ENCODE results near the gene MED17.
"Not testable (repeated sequence)": the region's sequence is repeated elsewhere in the genome, so short reads cannot be mapped to it uniquely, and the experiment has no call there.

Gene MED17

DNA sequence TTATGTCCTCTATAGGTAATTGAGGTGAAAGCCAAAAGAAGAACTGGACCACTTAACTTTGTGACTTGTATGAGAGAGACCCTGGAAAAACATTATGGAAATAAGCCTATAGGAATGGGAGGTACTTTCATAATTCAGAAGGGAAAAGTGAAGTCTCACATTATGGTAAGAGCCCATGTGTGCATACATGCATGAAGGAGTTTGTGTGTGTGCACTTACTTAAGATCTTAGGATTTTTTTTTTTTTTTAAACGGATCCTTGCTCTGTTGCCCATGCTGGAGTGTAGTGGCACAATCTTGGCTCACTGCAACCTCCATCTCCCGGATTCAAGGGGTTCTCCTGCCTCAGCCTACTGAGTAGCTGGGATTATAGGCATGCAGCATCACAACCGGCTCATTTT is 26.8 kb upstream of the MED17 start:
- Histone ChIP-seq H3K27ac (ENCODE audit: poor library complexity, severe bottlenecking) (no peak overlapping the region), H3K27me3 (ENCODE audit: insufficient read depth, poor library complexity, severe bottlenecking) (no peaks in the 10 kb centered on the region), H3K4me1 (ENCODE audit: insufficient read depth, poor library complexity, severe bottlenecking) (no peaks in the 10 kb centered on the region), H3K36me3 (ENCODE audit: low read depth) (0 out of 2 replicates have a peak, but pooled peaks cover 14% of the 10 kb centered on the region), H3K4me3 (ENCODE audit: severe bottlenecking) (no peak overlapping the region), H3K9me3 (ENCODE audit: severe bottlenecking) (no peaks in the 10 kb centered on the region)
- DNase-seq (ENCODE audit: low spot score) (no peak), ATAC-seq (ENCODE audit: low read depth) (no peak)
- TF ChIP-seq, protein P1, sequence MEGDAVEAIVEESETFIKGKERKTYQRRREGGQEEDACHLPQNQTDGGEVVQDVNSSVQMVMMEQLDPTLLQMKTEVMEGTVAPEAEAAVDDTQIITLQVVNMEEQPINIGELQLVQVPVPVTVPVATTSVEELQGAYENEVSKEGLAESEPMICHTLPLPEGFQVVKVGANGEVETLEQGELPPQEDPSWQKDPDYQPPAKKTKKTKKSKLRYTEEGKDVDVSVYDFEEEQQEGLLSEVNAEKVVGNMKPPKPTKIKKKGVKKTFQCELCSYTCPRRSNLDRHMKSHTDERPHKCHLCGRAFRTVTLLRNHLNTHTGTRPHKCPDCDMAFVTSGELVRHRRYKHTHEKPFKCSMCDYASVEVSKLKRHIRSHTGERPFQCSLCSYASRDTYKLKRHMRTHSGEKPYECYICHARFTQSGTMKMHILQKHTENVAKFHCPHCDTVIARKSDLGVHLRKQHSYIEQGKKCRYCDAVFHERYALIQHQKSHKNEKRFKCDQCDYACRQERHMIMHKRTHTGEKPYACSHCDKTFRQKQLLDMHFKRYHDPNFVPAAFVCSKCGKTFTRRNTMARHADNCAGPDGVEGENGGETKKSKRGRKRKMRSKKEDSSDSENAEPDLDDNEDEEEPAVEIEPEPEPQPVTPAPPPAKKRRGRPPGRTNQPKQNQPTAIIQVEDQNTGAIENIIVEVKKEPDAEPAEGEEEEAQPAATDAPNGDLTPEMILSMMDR (IDR thresholded peaks at IDR 0.05; ENCODE audit: poor library complexity, severe bottlenecking), result no peak

DNA sequence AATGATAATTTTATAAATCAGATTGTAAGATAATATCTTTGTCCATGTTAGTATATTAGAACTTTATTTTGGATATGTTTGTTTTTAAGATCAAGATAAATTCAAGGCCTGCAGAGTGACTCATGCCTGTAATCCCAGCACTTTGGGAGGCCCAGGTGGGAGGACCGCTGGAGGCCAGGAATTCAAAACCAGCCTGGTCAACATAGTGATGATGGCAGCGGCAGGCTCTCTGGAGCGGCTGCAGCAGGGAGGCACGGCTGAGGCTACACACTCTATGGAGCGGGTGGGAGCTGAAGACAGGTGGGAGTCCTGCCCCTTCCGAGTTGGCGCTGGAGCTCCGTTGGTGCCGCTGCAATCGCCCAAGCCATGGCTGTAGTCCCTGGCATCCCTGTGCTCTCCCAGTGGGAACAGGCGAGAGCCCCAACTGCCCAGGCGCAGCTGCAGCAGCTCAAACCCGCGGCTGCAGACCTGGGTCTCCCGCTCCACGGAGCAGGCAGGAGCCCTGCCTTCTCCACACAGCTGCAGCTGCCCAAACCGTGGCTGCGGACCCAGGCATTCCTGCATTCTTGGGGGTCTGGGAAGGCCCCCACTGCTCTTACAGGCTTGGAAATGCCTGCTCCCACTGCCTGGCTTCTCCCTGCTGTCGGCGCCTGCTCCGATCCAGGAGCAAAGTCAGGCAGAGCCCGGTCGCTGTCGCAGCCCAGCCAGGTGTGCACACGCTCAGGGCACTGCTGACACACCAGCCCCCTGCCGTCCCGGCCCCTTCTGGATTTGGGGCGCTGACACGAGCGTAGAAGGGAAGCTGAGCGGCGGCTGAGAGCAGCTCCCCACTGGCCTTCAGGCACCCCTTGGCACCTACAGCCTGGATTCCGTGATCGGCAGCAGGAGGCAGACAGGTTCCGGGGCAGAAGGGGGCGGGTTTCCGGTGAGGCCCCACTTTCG is 25.9 kb upstream of the MED17 start:
- Histone ChIP-seq H3K27ac (ENCODE audit: poor library complexity, severe bottlenecking) (no peak overlapping the region), H3K4me1 (ENCODE audit: insufficient read depth, poor library complexity, severe bottlenecking) (no peaks in the 10 kb centered on the region), H3K36me3 (ENCODE audit: low read depth) (0 out of 2 replicates have a peak, but pooled peaks cover 14% of the 10 kb centered on the region), H3K27me3 (ENCODE audit: insufficient read depth, poor library complexity, severe bottlenecking) (no peaks in the 10 kb centered on the region), H3K4me3 (ENCODE audit: severe bottlenecking) (no peak overlapping the region), H3K9me3 (ENCODE audit: severe bottlenecking) (no peaks in the 10 kb centered on the region)
- TF ChIP-seq, protein P1 (IDR thresholded peaks at IDR 0.05; ENCODE audit: poor library complexity, severe bottlenecking), result no peak
- no peak for ATAC-seq (ENCODE audit: low read depth)
- DNase-seq (ENCODE audit: low spot score), result no peak

DNA sequence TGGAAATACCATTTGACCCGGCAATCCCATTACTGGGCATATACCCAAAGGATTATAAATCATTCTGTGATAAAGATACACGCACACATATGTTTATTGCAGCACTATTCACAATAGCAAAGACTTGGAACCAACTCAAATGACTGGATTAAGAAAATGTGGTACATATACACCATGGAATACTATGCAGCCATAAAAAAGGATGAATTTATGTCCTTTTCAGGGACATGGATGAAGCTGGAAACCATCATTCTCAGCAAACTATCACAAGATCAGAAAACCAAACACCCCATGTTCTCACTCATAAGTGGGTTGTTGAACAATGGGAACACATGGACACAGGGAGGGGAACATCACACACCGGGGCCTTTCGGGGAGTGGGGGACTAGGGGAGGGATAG is 25.0 kb upstream of the MED17 start:
- H3K4me3 ChIP-seq (ENCODE audit: severe bottlenecking); H3K27me3 ChIP-seq (ENCODE audit: insufficient read depth, poor library complexity, severe bottlenecking); H3K27ac ChIP-seq (ENCODE audit: poor library complexity, severe bottlenecking); ATAC-seq (ENCODE audit: low read depth); H3K4me1 ChIP-seq (ENCODE audit: insufficient read depth, poor library complexity, severe bottlenecking); DNase-seq (ENCODE audit: low spot score); H3K9me3 ChIP-seq (ENCODE audit: severe bottlenecking): not testable (repeated sequence)
- H3K36me3 ChIP-seq (ENCODE audit: low read depth), result 0 out of 2 replicates have a peak, but pooled peaks cover 14% of the 10 kb centered on the region

DNA sequence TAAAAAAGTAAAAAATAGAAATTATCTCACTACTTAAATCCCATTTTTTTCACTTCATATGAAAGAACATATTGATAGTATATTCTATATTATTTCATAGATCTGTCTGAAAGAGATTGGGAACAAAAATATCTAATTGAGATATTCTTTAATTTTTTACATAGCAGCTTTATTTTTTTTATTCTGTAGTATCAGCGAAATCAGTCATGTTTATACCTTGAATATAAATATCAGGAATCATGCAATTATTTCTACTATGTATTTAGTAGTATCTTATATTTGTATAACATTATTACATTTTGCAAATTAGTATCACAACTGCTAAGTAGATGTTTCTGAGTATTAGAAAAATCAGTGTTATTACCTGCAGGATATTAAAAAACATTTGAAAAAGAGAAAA is 22.2 kb upstream of the MED17 start:
- no peak for ATAC-seq (ENCODE audit: low read depth)
- DNase-seq (ENCODE audit: low spot score), result no peak
- Histone ChIP-seq H3K9me3 (ENCODE audit: severe bottlenecking) (no peaks in the 10 kb centered on the region), H3K27ac (ENCODE audit: poor library complexity, severe bottlenecking) (no peak overlapping the region), H3K36me3 (ENCODE audit: low read depth) (0 out of 2 replicates have a peak, but pooled peaks cover 10% of the 10 kb centered on the region), H3K4me1 (ENCODE audit: insufficient read depth, poor library complexity, severe bottlenecking) (no peaks in the 10 kb centered on the region), H3K4me3 (ENCODE audit: severe bottlenecking) (no peak overlapping the region), H3K27me3 (ENCODE audit: insufficient read depth, poor library complexity, severe bottlenecking) (no peaks in the 10 kb centered on the region)
- TF ChIP-seq, protein P1 (IDR thresholded peaks at IDR 0.05; ENCODE audit: poor library complexity, severe bottlenecking), result no peak

DNA sequence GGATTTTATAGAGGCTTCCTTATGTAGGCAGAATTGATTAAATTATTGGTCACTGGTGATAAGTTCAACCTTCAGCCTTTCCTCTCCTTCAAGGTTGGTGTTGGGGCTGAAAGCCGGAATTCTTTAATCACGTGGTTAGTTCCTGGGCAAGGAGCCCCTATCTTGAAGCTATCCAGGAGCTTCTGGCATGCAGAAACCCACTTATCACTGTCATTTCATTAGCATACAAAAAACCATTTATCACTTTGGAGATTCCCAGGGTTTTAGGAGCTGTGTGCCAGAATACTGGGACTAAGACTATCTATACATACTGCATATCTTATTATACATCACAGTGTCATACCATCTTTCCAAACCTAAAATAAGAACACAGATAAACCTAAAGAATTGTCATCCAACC is 18.5 kb upstream of the MED17 start:
- ATAC-seq (ENCODE audit: low read depth), result no peak

More for the DNA sequence above, 18.5 kb upstream of the MED17 start:
- H3K27ac ChIP-seq (ENCODE audit: poor library complexity, severe bottlenecking), result no peak overlapping the region
- H3K4me1 ChIP-seq (ENCODE audit: insufficient read depth, poor library complexity, severe bottlenecking), result no peaks in the 10 kb centered on the region
- no peak for DNase-seq (ENCODE audit: low spot score)
- no peak overlapping the region for H3K4me3 ChIP-seq (ENCODE audit: severe bottlenecking)
- no peaks in the 10 kb centered on the region for H3K27me3 ChIP-seq (ENCODE audit: insufficient read depth, poor library complexity, severe bottlenecking)
- H3K36me3 ChIP-seq (ENCODE audit: low read depth), result 0 out of 2 replicates have a peak, but pooled peaks cover 7% of the 10 kb centered on the region
- TF ChIP-seq, protein P1 (IDR thresholded peaks at IDR 0.05; ENCODE audit: poor library complexity, severe bottlenecking), result no peak
- no peaks in the 10 kb centered on the region for H3K9me3 ChIP-seq (ENCODE audit: severe bottlenecking)

All from RWPE2 (cell line).